ENCODE measurements around the gene TSHZ2. TPM values are rescaled to one million over a fixed set of nuclear protein-coding genes. Genes with fewer than 3 reads are reported as not detected.
"Not testable (repeated sequence)": the region's sequence is repeated elsewhere in the genome, so short reads cannot be mapped to it uniquely, and the experiment has no call there.

The TSHZ2 gene
- total RNA-seq, 1 experiment from 2014 or later, result 4.1 TPM

- in situ Hi-C loops (cut with HindIII; ENCODE audit: low pct_unique_long_range_greater_than_20kb, low sequenced_read_pairs), result no loop called here
- DNase-seq (ENCODE audit: low read depth), result no peak
Observed at GRCh38 chr20:53320701-53321100, 348.5 kb downstream of the TSHZ2 start.

- DNase-seq (ENCODE audit: low read depth), result no peak
Observed at GRCh38 chr20:53321596-53321995, 349.4 kb downstream of the TSHZ2 start.

GRCh38 chr20:53322651-53323050 lies 350.5 kb downstream of the TSHZ2 start:
- DNase-seq (ENCODE audit: low read depth), result no peak
- in situ Hi-C loops (cut with HindIII; ENCODE audit: low pct_unique_long_range_greater_than_20kb, low sequenced_read_pairs), result no loop called here

More at GRCh38 chr20:53321596-53321995, 349.4 kb downstream of the TSHZ2 start:
- in situ Hi-C loops (cut with HindIII; ENCODE audit: low pct_unique_long_range_greater_than_20kb, low sequenced_read_pairs), result no loop called here

- in situ Hi-C loops (cut with HindIII; ENCODE audit: low pct_unique_long_range_greater_than_20kb, low sequenced_read_pairs); DNase-seq (ENCODE audit: low read depth): not testable (repeated sequence)
Observed at GRCh38 chr20:53323460-53323859, 351.3 kb downstream of the TSHZ2 start.

- no peak for DNase-seq (ENCODE audit: low read depth)
- in situ Hi-C loops (cut with HindIII; ENCODE audit: low pct_unique_long_range_greater_than_20kb, low sequenced_read_pairs), result no loop called here
Observed at GRCh38 chr20:53324816-53325215, 352.7 kb downstream of the TSHZ2 start.

GRCh38 chr20:53328961-53329360 lies 356.8 kb downstream of the TSHZ2 start:
- no peak for DNase-seq (ENCODE audit: low read depth)
- in situ Hi-C loops (cut with HindIII; ENCODE audit: low pct_unique_long_range_greater_than_20kb, low sequenced_read_pairs), result no loop called here

GRCh38 chr20:53329781-53330180 lies 357.6 kb downstream of the TSHZ2 start:
- DNase-seq (ENCODE audit: low read depth), result no peak
- in situ Hi-C loops (cut with HindIII; ENCODE audit: low pct_unique_long_range_greater_than_20kb, low sequenced_read_pairs), result no loop called here

GRCh38 chr20:53330601-53331140 lies 358.5 kb downstream of the TSHZ2 start:
- in situ Hi-C loops (cut with HindIII; ENCODE audit: low pct_unique_long_range_greater_than_20kb, low sequenced_read_pairs), result no loop called here
- DNase-seq (ENCODE audit: low read depth), result no peak

GRCh38 chr20:53331151-53331973 lies 359.2 kb downstream of the TSHZ2 start:
- DNase-seq (ENCODE audit: low read depth), result peak; percentile 61
- in situ Hi-C loops (cut with HindIII; ENCODE audit: low pct_unique_long_range_greater_than_20kb, low sequenced_read_pairs), result no loop called here

GRCh38 chr20:53332022-53332837 lies 360.1 kb downstream of the TSHZ2 start:
- DNase-seq (ENCODE audit: low read depth), result no peak
- in situ Hi-C loops (cut with HindIII; ENCODE audit: low pct_unique_long_range_greater_than_20kb, low sequenced_read_pairs), result no loop called here

- DNase-seq (ENCODE audit: low read depth), result no peak
Observed at GRCh38 chr20:53334861-53335260, 362.7 kb downstream of the TSHZ2 start.

GRCh38 chr20:53335555-53335954 lies 363.4 kb downstream of the TSHZ2 start:
- no peak for DNase-seq (ENCODE audit: low read depth)
- in situ Hi-C loops (cut with HindIII; ENCODE audit: low pct_unique_long_range_greater_than_20kb, low sequenced_read_pairs), result no loop called here

More at GRCh38 chr20:53334861-53335260, 362.7 kb downstream of the TSHZ2 start:
- in situ Hi-C loops (cut with HindIII; ENCODE audit: low pct_unique_long_range_greater_than_20kb, low sequenced_read_pairs), result no loop called here

GRCh38 chr20:53336892-53337291 lies 364.7 kb downstream of the TSHZ2 start:
- in situ Hi-C loops (cut with HindIII; ENCODE audit: low pct_unique_long_range_greater_than_20kb, low sequenced_read_pairs), result no loop called here
- DNase-seq (ENCODE audit: low read depth), result no peak

- DNase-seq (ENCODE audit: low read depth), result peak; percentile 70
- in situ Hi-C loops (cut with HindIII; ENCODE audit: low pct_unique_long_range_greater_than_20kb, low sequenced_read_pairs), result no loop called here
Observed at GRCh38 chr20:53337390-53338101, 365.4 kb downstream of the TSHZ2 start.

GRCh38 chr20:53338716-53339115 lies 366.6 kb downstream of the TSHZ2 start:
- DNase-seq (ENCODE audit: low read depth), result no peak
- in situ Hi-C loops (cut with HindIII; ENCODE audit: low pct_unique_long_range_greater_than_20kb, low sequenced_read_pairs), result no loop called here

- in situ Hi-C loops (cut with HindIII; ENCODE audit: low pct_unique_long_range_greater_than_20kb, low sequenced_read_pairs), result no loop called here
- DNase-seq (ENCODE audit: low read depth), result no peak
Observed at GRCh38 chr20:53342429-53342828, 370.3 kb downstream of the TSHZ2 start.

- in situ Hi-C loops (cut with HindIII; ENCODE audit: low pct_unique_long_range_greater_than_20kb, low sequenced_read_pairs), result no loop called here
- DNase-seq (ENCODE audit: low read depth), result no peak
Observed at GRCh38 chr20:53343448-53343847, 371.3 kb downstream of the TSHZ2 start.

GRCh38 chr20:53344891-53345290 lies 372.7 kb downstream of the TSHZ2 start:
- no peak for DNase-seq (ENCODE audit: low read depth)
- in situ Hi-C loops (cut with HindIII; ENCODE audit: low pct_unique_long_range_greater_than_20kb, low sequenced_read_pairs), result no loop called here

All from Caki2 (cell line).